CD4-positive, alpha-beta T cell treated with Interleukin-21 for 1 hour (primary cell): Measurements from ENCODE around the gene ADARB2.

Experiments used
- DNase-seq: peaks from one replicate; pipeline ENCODE4 v3.0.0-alpha.2; 2020

Gene ADARB2

DNA sequence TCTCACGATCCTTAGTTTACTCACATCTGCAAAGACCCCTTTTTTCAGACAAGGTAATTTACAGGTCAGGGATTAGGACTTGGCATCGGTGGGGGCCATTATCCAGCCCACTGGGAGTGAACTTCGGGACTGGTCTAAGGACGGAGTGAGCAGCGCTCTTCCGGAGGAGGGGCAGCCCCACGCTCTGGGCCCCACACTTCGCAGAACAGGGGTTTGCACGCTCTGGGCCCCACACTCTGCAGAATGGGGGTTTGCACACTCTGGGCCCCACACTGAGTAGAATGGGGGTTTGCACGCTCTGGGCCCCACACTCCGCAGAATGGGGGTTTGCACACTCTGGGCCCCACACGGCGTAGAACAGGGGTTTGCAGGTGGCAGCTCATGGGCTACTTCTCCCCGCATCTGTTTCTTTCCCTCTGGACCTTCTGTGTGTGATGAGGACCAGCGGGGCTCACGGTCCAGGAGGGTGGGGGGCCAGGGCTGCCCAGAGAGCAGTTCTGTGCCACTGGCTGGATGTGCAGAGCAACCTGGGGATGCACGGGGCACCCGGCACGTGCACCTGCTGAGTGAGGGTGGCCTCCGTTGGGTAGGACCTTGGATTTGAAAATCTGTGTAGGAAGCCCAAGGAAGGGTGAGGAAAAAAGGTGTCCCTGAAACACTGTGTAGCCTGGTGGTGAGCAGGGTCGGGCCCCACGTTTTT lies 546.4 kb downstream of the ADARB2 start:
- DNase-seq, result no peak

DNA sequence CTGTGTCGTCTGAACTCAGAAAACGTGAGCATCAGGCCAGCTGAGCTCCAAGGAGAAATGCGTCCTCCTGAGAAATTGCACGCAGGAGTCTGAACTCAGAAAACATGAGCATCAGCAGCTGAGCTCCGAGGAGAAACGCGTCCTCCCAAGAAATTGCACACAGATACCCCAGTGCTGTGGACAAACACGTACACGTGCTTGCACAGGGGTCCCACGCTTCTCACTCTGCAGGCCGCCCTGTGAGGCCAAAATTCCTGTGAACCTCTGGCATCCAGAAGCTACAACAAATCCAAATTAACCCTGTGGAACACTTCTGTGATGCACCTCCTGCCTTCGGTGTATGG lies 547.3 kb downstream of the ADARB2 start:
- DNase-seq, result no peak

DNA sequence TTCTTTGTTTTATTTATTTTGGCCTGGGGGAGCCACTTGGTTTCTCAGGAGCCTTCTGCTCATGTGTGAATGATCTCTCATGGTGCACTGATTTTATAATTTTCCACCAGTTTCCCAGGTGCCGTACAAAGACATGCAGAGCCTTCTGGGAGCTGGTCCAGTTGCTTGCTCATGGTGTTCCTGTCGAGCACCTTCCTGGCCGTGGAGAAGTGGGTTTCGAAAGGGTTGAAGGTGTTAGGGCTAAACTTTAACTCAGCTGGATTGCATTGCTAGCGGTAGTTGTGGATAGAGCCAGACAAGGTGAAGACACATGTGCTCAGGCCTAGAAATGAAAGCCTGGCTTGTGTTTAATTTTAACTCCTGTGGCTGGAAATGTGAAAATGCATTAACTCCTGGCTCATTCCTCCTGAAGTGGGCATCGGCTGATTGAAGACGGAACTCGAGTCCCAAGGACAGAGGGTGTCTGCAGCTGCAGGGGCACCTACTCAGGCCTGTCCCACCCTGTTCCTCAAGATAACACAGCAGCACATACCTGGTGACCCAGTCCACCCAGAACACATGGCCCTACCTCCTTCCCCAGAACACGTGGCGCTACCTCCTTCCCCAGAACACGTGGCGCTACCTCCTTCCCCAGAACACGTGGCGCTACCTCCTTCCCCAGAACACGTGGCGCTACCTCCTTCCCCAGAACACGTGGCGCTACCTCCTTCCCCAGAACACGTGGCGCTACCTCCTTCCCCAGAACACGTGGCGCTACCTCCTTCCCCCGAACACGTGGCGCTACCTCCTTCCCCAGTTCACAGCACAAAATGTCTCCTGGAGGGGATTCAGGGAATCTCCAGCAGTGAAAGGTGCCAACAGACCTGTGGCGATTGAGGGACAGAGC lies 547.9 kb downstream of the ADARB2 start:
- no peak for DNase-seq

DNA sequence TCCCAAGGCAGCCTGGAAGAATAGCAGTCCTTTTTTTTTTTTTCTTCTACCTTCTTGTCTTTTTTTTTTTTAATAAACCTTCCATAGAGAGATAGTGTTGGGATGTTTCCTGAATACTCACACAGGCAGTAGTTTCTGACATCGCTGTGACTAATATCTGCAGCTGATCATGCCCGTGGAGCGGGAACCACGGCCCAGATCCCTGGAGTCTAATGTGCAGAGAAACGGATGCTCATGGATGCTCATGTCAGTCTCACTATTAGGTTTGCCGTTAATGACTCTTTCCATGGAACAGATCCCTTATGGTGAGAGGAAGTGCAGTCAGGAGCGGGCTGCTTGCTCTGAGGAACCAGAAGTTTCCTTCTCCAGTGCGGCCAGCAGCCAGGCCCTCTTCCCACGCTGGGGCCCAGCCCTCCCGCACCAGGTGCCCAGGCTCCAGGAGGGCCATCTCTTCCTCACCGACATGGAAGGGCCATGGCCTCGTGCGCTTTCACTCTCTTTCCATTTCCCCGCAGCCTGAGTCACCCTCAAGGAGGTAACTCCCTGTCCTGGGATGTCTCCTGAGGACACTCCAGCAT lies 548.7 kb downstream of the ADARB2 start:
- no peak for DNase-seq

DNA sequence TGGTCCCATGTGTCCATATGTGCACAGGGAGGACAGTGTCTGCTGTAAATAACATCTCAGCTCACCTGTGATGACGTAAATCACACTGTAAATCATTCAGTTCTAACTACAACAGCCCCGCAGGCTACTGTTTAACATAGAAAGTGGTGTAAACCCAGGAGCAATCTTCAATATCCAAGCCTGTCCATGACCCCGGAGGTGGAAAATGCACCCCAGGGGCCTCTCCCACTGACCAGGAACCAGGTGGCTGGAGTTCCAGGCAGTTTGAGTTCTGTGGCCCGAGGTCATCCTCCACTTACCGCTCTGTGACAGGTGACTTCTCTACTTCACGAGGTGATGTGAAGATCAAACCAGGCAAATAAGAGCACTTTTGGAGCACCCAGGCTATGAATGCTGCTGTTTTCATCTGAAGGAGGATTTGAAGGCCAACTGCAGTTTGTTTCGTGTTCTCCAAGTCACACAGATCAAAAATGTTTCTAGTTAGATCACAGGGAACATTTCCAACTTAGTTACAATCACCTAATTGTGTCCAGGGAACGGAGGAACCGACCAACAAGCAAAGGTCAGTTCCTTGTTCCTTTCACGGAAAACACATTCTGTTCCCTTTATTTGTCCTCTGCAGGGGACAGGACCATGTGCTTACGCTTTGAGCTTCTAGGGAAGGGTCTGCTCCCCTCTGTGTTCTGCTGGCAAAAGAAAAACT lies 549.3 kb downstream of the ADARB2 start:
- no peak for DNase-seq

DNA sequence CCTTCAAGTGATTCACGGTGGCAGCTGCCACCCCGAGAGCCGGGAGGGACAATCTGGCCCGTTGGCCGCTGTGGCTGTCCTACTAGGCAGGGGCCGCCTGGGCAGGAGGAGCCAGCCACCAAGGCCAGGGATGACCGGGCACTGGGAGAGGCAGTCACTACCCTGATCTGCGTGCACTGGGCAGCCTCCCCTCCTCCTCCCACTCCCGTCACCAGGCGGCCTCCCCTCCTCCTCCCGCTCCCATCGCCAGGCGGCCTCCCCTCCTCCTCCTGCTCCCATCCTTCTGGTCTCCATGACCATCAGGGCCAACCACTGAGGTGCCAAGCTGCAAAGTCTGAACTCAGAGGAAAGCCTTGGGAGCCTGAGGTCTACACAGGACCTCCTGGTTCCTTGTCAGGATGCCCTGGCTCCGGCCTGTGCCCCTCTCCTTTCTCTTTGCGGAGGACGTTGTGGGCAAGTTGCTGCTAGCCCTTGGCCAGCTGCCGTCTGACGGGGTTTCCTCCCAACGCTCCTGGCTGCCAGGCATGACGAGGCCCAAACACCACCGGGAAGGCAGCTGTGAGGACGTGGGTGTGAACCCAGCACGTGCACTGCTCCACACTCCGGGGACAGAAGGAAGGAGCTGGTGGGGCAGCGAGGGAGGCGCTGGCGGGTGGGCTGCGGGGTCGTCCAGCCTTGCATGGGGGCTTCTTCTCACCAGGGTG lies 550.0 kb downstream of the ADARB2 start:
- DNase-seq, result no peak

DNA sequence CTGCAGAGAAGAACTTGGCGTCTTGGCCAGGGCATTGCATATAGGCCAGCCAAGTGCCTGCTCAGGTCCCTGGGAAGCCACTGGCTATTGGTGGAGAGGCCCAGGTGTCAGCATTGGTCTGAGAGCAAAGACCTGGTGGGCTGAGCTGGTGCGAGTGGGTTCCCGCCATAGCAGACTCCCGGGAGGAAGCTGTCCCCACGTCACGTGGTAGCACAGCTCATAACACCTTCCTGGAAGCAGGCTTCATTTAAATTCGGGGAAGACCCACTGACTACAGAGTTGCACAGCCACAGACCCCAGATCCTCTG lies 550.7 kb downstream of the ADARB2 start:
- DNase-seq, result no peak

DNA sequence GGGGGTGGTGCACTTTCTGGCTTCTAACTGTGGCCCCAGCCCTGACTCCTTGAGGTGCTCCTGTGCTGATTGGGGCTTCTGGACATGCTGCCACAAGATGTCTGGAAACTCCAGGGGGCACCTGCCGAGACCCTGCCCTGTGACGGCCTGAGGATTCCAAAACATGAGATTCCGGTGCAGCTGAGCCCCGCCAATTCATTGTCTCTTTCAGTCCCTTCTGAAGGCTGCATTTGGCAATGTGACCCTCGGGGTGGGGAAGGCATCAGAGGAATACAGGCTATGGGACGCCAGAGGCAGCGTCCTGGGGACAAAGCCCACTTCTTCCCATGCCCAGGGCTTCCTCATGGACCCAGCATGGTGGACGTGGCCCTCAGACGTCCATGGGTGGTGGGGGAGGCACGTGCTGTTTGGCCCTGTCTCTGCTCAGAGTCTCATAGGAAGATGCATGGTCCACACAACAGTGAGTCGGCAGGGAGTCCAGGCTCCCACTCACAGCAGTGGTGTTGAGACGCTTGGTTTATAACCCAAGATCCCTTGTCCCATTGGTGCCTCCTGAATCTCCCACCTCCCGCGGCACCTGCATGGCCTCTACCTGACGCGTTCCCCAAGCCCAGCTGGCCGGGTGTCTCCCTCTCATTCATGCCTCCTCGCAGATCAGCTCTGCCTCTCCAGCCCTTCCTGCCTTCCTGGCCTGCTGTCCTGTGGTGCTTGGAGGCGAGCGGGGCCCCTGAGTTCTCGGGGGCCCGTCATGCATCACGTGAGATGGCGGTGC lies 551.2 kb downstream of the ADARB2 start:
- no peak for DNase-seq

DNA sequence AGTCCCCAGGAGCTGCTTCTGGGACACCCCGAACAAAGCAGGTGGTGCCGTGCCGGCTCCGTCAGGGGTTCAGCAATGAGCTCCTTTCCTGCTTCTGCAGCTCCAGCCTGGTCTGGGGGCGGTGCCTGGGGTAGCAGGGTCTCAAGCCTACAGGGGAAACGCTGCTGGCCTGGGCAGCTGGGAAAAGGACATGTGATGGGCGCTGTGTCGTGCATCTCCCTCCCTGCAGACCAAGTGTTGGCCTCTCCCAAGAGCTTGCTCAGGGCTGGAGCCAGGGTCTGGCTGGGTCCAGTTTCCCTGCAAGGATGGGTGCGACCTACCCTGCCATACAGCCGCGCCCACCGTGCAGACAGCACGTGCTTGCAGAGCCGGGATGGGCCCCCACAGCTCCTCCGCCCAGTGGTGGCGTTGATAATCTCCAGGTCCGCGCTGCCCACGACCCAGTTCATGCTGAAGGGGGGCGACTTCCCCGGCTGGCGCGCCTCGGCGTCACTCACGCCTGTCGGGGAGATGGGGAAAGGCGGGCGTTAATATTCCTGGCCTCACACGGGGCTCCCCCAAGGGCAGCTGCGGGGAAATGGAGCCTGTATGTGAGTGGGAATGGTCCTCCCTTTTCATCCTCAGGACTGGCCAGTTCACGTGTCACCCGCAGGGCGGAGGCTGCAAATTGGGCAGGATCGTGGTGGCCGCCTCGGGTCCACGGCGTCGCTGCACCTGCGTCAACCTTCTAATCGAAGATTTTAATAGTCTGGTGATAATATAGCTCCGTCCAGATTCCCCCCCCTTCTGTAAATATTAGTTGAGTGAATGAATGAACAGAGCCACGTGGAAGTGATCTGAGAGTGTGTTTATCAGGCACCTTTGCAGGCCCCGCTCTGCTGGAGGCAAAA lies 552.5 kb downstream of the ADARB2 start:
- no peak for DNase-seq

DNA sequence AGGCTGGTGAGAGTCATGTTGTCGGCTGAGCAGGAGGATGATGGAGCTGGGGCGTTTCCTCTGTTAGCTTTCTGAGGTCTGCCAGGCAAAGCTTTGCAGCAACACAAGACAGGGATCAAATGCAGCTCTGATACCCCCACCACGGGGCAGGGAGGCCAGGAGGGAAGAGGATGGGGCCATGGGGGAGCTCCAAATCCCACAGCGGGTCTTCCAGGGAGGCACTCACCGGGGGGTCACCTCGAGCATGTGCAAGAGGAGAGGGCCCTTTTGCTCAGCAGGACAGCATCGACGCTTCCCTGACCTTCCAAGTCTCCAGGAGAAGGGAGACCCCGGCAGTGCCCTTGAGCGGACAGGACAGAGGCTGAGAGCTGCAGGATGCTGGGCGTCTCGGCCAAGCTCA lies 553.6 kb downstream of the ADARB2 start:
- no peak for DNase-seq

DNA sequence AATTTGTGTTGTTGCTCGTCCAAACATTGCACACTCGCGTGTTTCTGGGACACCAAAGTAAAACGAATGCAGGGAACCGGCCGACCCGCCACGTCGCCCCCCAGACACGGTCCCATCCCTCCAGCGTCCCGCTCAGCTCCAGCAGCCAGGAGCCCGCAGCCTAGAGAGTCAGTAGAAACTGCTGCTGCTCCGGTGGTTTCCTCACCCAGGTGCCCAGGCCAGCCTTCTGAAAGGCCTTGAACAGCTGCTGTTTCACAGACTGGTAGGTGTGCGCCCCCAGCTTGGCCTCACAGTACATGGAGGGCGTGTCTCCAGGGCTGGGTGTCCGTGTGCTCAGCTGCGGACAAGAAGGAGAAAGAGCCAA lies 554.3 kb downstream of the ADARB2 start:
- DNase-seq, result no peak

DNA sequence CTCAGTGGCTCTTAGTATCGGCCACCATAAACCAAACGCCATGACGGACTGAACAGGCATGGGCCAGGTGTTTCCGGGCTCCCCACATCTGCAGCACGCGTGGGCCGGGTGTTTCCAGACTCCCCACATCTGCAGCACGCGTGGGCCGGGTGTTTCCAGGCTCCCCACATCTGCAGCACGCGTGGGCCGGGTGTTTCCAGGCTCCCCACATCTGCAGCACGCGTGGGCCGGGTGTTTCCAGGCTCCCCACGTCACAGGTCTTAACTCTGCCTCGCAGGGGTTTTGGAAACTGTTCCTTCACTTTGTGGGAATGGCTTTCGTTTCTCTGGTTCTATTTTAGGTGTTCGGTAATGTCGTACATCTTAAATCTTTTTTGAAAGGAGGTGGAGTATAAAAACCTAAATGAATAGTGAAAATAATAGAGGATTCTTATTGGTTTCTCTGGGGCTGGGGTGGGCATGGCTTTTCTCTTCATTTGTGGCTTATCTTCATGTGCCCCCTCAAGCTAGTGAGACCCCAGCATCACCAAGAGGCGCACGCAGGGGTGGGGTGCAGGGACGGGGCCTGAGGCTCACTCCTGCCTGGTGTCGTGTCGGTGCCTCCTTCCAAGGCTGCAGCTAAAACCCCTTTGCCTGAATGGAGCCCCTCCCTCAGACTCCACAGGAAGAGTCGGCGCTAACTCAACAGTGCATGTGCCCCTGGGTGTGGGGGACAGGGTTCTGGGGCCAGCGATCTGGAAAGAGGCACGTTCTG lies 554.9 kb downstream of the ADARB2 start:
- DNase-seq, result no peak

DNA sequence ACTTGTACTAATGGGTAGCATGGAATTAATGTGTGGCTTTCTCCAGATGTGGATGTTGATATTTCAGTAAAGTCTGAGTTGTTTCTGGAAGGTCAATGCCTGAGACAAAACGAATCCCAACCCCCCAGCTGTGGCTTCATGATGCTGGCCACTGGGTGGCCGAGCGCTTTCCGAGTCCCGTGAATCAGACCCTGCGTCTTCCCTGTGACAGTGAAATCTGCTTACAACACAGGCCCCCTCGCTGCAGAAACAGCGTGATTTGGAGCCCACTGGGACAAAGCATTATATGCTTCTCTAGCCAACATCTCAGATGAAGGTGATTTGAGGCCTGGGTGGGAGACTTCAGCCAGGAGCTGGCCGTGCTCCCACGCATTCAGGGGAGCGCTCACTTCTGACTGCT lies 556.5 kb downstream of the ADARB2 start:
- no peak for DNase-seq

DNA sequence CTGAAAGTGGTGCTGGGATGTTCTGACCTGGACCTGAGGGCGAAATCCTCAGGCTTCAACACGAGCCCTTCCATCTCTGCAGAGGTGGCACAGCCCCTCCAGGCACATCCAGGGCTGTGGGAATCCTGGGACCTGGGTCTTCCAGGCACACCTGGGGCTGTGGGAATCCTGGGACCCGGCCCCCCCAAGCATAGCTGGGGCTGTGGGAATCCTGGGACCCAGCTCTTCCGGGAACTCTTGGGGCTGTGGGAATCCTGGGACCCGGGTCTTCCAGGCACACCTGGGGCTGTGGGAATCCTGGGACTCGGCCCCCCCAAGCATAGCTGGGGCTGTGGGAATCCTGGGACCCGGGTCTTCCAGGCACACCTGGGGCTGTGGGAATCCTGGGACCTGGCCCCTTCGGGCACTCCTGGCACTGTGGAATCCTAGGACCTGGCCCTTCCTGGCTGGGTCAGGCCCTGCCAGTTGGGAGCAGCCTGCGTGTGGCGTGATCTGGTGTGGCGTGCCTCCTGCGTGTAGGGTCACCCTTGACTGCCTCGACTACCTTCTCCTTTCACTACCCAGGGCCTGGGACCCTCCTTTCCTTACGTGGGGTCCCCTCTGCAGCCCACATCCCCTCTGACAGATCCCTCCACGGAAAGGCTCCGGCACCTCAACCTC lies 557.1 kb downstream of the ADARB2 start:
- no peak for DNase-seq

DNA sequence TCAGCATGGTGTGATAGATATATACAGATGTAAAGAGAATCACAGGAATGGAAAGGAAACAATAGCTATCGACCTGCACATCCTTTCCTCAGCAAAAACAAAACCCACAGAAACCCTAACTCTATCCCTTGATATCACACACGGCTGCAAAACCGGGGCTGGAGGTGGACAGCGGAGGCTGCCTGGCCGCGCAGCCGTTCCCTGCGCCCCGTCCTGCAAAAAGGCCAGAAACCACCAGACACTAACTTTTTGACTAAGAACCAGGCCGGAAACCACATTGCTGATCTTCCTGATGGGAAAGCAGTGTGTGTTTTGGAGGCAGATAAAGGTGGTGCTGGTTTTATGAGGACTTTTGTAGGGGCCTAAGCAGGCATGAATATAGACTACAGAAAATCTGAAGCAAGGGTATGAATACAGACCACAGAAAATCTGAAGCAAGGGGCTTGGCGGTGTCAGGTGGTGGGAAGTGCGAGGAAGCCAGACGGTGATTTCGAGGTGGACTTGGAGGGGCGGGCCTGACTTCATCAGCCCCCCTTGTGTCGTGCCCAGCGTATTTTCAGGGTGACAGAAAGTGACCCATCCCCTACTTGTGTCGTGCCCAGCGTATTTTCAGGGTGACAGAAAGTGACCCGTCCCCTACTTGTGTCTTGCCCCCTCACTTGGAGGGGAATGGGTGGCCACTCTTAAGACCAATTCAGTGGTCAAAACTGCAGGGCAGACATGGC lies 557.8 kb downstream of the ADARB2 start:
- no peak for DNase-seq

DNA sequence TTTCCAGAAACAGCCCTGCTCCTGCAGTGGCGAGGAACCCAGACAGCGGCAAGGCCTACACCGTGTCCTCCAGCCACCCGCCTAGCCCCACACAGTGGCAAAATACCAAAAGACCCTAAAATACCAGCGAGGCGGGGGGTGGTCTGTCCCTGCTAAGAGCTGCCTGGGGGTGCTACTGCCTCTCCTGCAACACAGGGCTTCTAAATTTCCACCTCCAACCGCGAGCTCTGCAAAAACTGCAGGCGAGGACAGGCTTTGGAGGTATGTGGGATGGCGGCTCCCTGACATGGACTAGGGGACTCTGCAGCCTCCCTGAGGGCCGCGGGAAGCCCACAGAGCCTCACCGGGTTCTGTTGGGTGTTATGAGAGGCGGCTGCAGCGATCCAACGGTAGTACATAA lies 558.8 kb downstream of the ADARB2 start:
- no peak for DNase-seq

DNA sequence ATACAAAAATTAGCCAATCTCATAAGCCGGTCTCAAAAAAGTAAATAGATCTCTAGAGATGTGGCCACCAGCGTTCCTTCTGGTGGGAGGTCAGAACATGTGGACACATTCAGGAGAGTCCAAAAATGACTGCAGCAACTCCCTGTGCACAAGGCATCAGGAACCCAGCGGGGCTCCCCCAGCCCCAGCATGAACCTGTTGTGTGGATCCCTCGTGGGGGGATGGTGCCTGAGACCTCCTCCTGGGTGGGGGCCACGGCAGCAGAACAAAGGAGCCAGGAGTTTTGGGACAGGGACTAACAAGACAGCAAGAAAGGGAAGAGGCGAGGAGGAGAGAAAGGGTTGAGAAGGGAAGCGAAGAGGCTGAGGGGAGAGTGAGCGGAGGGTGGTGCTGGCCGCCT lies 559.4 kb downstream of the ADARB2 start:
- no peak for DNase-seq

DNA sequence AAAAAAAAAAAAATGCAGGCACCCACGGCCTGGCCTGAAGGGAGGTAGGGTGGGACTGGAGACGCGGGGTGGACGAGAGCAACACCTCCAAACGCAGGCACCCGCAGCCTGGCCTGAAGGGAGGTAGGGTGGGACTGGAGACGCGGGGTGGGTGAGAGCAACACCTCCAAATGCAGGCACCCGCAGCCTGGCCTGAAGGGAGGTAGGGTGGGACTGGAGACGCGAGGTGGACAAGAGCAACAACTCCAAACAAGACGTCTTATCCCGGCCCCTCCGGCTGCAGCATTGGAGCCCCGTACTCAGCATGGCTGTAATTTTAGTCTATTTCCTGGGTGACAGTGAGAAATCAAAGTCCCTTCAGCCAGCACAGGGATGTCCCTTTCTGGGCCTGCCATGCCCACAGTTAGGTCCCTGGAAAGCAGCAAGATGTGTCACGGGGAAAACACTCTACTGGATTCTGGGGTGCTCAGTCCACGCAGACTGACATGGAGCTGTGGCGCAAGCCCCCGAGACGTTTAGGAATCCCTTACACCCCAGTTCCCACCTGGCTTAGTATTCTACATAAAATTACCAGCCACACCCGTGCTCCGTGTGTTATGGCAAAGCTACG lies 561.3 kb downstream of the ADARB2 start:
- no peak for DNase-seq

DNA sequence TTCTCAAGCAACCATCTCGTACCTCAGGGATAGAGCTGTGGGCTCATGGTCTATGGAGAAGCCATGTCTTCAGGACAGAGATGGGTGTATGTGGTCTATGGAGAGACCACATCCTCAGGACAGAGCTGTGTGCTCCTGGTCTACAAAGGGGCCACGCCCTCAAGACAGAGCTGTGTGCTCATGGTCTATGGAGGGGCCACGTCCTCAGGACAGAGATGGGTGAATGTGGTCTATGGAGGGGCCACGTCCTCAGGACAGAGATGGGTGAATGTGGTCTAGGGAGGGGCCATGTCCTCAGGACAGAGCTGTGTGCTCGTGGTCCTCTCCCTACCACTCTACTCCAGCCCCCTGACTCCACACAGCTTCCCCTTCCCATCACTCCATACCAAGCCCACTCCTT lies 563.3 kb downstream of the ADARB2 start:
- DNase-seq, result no peak
